Superior temporal gyrus (tissue), 1 donor: ENCODE results near the gene UCP3.

ENCODE experiments used
- DNase-seq: peaks from one replicate; pipeline ENCODE4 v3.0.0-alpha.2; 2016; ENCODE audit errors: extremely low spot score

Gene UCP3

DNA sequence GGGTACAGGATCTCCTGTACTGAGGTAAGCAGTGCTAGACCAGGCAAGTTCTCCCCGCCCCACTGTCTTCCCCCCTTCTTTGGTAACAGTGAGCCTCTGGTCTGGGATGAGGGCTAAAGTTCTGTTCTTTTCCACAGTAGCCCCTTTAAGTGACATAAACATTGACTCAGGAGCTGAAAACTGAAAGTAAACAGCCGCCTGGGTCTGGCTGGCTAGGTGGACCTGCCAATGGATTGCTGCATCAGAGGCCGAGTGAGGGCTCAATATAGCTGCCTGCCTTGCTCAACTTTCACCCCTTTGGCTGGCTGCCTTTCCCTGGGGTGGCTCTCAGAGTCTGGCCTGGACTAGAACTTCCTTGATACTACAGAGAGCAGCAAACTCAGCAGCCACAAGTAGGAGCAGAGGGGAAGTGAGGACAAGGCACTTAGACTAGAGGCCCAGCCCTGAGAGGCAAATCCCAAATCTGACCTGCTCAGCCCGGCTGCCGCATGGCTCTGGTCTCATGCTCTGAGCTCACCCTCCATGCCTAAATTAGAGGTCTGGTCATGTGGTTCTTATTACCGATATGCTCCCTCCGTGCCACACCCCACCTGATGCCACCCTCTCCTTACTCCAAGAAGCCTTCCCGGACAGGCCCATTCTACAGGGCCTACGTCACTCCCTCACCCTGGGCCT lies 9.6 kb upstream of the UCP3 start:
- no peak for DNase-seq

DNA sequence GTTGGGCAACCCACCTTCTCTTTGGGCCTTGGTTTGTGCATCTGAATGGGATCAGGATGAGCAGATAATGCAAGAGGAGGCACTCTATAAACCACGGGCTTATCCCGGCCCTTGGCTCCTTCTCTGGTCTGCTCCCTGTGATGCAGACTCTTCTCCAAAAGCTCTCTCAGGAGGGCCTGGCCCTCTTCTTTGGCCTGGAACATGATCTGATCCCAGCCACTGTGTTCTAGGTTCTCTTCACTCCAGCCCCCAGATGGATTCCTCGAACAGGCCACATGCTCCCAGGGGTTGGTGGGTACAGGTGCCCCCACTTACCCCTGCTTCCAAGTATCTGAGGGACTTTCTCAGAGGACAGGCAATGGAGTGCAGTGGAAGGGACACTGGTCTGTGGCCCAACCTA lies 8.7 kb upstream of the UCP3 start:
- DNase-seq, result no peak

DNA sequence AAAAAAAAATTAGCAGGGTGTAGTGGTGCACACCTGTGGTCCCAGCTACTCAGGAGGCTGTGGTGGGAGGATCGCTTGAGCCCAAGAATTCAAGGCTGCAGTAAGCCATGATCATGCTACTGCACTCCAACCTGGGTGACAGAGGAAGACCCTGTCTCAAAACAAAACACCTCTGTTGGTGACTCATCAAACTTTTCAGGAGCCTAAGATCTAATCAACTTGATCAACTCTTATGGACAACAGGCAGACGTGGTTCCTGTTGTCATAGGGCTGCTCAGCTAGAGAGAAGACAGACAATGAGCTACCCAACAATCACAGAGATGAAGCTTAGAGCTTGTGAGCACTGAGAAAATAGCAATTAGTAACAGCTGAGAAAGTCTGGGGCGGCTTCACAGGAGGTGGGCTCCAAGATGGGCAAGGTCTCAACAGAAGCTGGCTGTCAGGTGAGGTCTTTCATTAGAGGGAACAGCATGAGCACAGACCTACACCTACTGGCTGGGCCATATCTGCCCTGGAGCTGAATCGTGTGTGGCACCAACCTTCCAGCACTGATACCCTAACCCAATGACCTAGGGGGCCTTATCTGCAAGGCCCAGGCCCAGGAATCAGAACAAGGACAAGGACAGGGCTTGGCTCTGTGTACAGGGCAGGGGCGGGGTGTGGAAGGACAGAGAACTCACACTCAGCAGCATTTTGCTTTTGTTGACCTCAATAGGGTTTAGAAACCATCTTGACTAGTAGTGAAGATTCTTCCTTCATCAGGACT lies 7.2 kb upstream of the UCP3 start:
- DNase-seq, result no peak

DNA sequence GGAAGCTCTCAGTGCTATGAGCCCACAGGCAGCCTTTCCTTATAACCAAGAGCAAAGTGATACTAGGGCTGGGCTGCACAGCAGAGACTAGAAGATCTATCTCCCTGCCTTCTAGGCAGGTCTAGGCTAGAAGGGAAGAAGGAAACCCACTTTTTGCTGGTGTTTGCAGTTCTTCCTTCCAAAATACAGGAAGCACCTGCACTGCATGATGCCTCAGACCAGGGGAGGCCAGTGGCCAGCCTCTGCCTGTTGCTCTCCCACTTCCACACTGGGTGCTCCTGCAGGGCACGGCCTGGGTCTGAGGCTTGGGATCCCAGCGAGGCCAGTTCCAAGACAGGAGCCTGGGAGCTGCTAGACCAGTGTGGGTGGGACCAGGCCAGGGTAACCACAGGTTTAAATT lies 6.0 kb upstream of the UCP3 start:
- DNase-seq, result no peak

DNA sequence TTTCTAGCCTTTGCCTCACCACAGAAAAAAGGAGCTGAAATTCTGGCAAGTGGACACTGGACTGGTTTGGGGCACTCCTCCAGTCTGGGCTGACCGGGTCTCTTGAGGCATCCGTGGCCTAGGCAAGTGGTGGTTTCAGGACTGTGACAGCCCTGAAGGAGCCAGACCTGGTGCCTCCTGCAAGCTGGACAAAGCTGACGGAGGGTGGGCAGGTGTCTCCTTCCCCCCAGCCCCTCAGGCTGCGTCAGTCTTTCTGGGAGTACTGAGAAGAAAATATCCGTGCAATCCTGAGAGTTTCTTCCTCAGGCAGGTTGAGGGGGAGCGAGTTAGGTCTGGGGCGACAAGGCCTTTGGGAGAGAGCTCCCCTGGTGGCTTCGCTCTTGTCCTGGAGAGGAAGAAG lies 4.3 kb upstream of the UCP3 start:
- DNase-seq, result no peak

DNA sequence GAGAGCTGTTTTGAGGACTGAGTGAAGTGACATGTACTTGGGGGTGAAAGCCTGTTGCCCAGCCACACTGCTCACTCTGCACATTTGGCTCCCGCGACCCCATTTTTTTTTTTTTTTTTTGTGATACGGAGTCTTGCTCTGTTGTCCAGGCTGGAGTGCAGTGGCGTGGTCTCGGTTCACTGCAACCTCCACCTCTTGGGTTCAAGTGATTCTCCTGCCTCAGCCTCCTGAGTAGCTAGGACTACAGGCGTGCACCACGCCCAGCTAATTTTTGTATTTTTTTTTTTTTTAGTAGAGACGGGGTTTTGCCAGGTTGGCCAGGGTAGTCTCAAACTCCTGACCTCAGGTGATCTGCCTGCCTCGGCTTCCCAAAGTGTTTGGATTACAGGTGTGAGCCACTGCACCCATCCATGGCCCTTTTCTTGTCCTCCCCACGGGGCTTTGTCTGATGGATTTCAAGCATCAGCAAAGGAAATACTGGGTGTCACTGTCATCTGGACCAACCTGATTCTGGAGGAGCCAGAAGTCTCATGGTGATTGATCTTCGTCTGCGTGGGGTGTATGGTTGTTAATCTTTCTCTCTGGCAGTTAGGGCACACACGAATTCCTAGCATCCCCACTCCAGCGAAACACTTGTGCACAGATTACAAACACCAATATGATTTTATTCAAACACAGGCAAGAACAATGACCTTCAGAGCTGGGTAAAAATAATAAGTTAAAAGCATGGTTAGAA lies 3.4 kb upstream of the UCP3 start:
- DNase-seq, result no peak

DNA sequence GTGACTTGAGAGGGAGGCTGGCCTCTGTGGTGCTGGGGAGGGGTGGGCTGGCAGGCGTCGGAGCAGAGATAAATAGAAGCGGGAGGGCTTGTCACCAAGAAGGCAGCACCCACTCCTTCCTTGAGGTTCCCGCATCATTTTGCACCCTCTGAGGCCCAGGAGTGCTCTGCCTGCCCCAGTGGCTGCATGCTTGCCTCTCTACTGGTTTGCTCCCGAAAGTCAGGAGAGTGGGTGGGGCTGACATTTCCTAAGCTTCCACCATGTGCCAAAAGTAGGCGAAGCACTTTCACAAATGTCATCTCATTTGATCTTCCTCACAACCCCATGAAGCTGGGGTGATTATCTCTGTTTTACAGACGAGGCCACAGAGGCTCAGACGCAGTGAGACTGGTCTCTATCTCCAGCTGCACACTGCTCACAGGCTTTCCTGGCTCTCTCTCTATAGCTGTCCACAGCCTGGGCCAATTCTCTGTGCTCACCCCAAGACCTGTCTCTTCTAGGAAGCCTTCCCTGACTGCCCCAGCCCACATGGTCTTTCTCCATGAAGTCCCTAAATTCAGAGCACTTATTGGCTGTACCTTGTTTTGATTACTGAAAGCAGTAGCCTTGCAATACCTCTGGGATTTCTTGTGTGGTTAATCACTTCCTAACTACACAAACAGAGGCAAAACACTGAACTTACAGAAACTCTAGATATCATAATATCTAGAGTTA lies 2.6 kb upstream of the UCP3 start:
- no peak for DNase-seq

DNA sequence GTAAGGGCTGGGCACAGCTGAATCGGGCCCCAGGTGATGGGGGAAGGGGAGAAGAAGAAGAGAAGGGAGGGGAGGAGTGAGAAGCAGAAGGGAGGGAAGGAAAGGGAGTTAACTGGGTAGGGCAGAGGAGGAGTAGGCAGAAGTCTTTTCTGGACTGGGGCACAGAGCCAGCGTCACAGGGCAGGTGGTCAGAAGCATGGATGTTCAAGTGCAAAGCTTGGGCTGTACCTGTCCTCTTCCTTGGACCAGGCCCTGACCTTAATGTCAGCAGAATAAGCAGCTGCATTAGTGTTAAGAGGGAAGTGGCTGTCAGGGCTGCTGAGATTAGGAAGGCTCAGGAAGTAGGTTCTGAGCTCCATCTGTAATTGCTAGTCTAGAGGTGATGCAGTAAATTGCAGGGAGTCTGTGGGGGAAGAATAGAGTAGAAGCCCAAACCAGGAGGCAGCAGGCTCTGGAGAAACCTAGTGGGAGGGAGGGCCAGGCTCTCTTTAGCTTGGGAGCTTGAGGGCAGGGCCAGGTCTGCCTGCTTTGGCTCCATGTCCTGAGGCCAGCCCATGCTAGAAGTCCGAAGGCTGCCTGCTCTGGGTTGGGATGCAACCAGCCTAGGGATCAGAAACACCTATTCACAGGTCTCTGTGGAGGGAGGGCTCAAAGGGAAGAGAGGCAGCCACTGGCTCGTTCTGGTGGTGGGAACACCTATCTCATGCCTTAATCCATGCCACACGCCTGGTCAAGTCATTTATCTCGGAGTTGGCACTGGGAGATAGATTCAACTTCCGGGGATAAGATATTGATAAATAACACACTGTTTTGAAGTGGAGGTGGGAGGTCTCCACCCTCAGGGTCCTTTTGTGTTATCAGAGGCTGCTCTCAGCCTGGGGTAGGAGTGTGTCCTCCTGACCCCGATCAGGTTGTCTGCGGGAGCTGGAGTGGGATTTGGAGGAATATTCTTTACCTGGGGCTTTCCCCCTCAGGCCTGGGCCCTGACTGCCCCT lies 1.7 kb upstream of the UCP3 start:
- DNase-seq, result no peak

DNA sequence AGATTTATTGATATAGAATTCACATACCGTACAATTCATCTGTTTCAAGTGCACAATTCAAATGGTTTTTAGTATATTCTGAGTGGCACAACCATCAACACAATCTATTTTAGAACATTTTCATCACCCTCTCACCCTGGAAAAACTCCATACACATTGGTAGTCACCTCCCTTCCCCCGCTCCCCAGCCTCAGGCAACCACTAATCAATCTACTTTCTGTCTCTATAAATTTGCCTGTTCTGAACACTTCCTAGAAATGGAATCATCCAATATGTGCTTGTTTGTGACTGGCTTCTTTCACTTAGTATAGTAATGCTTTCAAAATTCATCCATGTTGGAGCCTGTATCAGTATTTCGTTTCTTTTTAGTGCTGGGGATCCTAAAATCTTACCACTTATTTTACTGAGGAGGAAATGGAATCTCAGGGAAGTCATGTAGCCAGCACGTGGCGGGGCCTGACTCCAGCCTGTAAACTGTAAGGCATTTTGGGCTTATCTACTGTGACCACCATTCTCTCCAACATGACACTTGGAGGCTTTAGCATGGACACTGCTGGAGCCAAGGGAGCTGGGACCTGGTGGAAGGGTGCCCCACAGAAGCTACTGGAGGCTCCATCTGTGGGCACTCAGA lies 905 bp upstream of the UCP3 start:
- no peak for DNase-seq

DNA sequence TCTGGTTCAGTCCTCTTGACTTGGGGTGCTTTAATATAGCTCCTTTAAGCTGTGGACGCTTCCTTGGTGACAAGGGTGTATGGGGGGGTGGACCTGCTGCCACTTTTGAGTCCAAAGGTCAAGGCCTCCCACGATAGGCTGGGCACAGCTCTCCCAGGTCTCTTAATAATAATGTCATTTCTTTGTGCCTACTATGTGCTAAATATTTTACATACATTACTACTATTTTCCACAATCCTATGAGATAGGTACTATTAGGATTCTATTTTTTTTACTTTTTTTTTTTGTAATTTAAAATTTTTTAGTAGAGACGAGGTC lies 304 bp upstream of the UCP3 start:
- DNase-seq, result no peak

DNA sequence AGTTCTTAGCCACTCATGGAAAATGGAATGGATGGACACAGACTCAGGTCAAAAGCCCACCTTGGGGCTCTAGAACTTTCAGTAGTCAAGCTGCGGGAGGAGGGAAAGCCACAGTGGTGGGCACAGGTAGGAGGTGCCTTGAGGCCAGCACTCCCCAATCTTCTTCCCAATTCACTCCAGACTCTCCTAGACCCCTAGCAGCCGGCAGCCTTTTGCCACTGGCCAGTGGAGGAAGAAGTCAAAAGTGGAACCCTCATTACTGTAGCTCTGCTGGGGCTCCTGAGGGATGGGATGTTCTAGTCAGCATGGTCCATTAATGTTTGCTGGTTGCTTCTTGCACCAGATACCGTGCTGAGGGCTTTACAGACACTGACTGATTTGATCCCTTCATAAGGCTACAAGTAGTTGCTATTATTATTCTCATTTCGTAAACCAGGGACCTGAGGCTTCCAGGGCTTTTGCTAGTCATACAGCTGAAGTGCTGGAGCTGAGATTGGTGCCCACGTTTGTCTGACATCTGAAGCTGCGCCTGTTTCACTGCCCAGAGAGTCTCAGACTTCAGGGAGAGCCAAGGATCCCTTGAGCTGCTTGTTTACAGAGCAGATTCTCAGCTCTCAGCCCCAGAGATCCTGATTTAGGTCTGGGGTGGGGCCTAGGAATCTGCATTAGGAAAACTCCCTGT lies 1.1 kb downstream of the UCP3 start:
- DNase-seq, result no peak

DNA sequence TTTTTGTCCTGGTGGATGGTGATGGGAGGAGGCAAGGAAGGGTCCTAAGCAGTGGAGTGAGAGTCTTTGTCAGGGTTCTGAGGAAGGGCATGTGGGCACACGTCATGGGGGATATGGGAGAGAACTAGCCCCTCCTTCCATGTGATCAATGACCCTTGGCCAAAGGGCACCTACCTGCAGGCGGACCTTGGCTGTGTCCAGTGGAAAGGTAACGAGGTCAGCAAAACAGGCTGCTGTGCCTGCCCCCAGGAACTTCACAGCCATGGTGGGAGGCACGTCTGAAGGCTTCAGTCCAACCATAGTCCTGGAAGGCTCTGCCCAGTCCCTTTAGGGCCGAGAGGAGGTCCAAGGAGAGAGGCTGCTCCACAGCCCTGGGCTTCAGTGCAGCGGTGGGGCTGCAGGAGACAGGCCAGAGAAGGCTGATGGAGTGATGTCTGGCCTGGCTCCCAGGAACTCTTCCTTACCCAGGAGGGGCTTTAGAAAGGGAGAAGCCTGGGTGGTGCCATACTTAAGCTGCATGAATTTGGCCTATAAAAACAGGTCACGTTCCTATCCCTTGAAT lies 2.1 kb downstream of the UCP3 start:
- DNase-seq, result no peak

DNA sequence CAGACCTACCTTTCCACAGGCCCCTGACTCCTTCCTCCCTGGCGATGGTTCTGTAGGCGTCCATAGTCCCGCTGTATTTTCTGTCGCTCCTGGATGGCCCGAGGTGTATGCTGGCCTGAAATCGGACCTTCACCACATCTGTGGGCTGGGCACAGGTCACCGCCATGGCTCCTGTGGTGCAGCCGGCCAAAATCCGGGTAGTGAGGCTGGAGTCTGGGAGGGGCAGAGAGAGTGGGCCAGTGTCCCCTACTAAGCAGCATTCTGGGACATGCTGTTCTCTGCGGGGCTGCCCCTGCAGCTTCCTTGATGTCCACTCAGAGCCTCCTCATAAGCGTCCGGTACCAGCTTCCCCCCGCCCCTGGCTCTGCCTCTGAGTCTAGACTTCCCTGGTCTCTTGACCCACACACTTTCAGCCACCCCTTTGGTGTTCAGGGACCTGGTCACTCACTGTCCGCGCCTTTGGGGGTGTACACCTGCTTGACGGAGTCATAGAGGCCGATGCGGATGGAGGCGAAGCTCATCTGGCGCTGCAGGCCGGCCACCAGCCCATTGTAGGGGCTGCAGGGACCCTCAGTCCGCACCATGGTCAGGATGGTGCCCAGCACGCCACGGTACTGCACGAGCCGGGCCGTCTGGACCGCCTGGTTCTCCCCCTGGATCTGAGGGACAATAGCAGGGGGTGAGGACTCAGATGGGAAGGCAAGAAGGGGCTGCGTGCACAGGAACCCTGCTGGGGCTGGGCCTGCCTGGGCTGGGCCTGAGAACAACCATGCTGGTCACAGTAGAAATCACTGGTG lies 3.0 kb downstream of the UCP3 start:
- DNase-seq, result no peak

DNA sequence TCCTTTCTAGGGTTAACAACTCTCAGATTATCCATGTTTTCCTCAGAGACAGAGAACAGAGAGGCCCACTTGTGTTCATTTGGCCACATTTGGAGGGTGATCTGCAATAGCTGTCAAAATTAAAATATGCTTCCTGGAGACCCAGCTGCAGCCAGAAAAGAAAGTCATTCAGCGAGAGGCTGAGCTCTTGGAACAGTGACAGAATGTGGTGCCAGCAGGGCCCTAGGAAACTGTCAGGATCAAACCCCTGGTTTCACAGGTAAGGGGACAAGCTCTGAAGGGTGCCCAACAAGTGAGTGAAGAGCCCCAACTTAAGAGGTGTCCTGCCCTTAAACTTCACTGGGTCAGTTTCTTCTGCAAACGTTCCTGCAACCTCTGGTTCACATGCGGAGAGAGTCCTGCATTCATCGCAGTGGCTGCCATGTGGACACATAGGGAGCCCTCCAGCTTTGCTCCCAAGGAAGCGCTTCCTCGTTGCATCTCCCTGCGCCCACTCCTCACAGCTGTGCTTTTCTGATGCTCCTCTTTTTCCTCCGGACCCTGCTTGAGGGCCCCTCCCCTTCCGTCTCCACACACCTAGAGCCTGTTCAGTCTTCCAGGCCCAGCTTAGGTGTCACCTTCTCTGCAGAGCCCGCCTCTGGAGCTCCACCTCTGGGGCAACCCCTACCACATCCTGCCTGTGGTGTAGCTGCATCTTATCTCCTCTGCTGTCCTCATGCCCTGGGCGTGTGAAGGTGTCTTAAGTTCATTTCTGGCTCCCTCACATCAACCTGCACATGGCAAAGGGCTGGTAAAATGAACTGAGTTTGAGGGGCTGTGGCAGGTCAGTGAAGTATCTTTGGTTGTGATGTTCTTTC lies 3.9 kb downstream of the UCP3 start:
- no peak for DNase-seq

DNA sequence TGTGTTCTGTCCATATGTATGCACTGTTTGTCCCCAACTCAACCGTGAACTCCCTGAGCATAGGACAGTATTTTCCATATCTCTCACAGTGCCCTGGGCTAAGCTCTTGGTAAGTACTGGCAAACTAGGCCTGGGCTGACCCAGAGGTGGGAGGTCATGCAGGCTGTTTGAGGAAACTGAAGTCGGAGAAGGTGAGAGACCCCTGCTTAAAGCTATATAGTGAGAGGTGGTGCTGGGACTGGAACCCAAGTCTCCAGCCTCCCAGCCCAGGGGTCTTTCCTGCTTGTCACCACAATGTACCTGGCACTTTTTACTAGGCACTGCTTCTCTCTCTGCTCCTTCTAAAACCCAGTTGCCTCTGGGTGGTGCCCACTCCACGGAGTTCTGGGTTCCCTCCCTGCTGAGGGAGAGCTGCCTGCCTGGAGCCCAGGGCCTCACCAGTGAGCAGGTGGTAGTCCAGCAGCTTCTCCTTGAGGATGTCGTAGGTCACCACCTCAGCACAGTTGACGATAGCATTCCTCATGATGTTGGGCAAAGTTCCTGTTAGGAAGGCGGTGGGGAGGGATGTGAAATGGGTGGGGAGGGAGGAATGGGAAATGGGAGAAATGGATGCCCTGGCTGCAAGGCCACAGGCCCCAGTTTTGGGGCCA lies 4.7 kb downstream of the UCP3 start:
- DNase-seq, result no peak

DNA sequence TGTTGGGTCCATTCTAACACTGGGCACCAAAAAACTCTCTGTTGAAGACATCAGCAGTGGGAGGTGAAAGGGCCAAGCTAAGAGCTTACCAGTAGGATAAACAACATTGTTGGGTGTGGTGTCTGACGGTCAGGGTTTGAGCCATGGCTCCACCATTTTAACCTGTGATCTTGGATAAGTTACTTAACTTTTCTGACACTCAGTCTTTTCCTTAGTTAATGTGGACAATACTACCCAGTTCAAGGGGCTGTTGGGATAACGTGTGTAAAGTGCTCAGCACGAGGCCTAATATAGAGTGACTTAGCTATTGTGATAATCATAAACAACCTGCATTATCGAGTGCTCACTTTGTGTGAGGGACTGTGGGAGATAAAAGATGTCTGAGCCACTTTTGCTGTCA lies 6.1 kb downstream of the UCP3 start:
- DNase-seq, result no peak

DNA sequence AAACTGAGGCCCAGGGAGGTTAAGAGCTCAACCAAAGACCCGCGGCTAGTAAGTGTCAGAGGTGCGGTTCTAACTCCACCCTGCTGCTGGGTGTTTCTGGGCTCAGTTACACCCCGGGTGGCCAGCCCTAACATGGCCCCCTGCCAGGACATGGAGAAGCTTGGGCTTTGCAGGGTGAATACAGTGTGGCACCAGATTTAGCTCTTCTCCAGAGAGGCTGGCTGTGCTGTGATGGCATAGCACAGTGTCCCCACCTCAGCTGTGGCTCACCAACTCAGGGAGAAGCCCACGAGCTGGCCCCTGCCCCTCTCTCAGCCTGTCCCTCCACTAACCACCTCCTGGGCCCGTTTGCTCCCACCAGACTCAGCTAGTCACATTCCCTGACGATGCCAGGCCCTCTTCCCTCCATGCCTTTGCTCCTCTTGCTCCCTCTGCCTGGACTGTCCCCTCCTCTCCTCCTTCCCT lies 7.0 kb downstream of the UCP3 start:
- no peak for DNase-seq
